HCT116 (cell line): Measurements from ENCODE around the gene BBX. TPM values are rescaled to one million over a fixed set of nuclear protein-coding genes. Genes with fewer than 3 reads are reported as not detected.

ENCODE experiments used
- ATAC-seq: fragments of 200-7000 bp; cut with Tn5 transposase; 2 replicates; pipeline ENCODE4 v1.9.1; 2020; ENCODE audit warnings: mild to moderate bottlenecking, moderate library complexity
- BruUV-seq: library from RNA; stranded (reverse); fragments of 400-500 nt; replicated peaks from 2 replicates; lab custom pipeline; 2021; lab: Mats Ljungman, UMichigan
- CTCF ChIA-PET: fragments of 300-600 bp; sonication (Branson Sonifier 250); formaldehyde crosslinking; loops from one replicate; lab custom pipeline; 2021; ENCODE audit warnings: antibody characterized with exemption; lab: Charles Lee
- POLR2A ChIA-PET: fragments of 300-600, 350-600 bp; sonication (Branson Sonifier 250); formaldehyde crosslinking; loops from one replicate; lab custom pipeline; 2021; ENCODE audit warnings: antibody characterized with exemption; lab: Charles Lee
- RAD21 ChIA-PET, 2 experiments: fragments of 300-600 bp; sonication (Branson Sonifier 250); formaldehyde crosslinking; loops; one replicate each; lab custom pipeline; 2023; ENCODE audit warnings: low total read pairs in 2 of 2; ENCODE audit not compliant: uncharacterized antibody in 2 of 2, unreplicated experiment in 2 of 2, low non-redundant PET in 1 of 2; lab: Charles Lee
- DNase-seq: peaks from one replicate; pipeline ENCODE4 v3.0.0-alpha.2; 2010; ENCODE audit warnings: low read depth, low spot score
- H2AFZ ChIP-seq: fragments of 200-600 bp; shearing (Covaris generic), sonication (generic); 2 replicates; pipeline ENCODE4 v1.6.1; 2017; ENCODE audit warnings: low read depth, mixed run types, mixed read lengths, antibody characterized with exemption, low read length; ENCODE audit not compliant: poor library complexity, severe bottlenecking
- H3K27ac ChIP-seq: 2 replicates; pipeline ENCODE4 v1.5.1; 2012; ENCODE audit warnings: low read depth, low read length
- H3K27me3 ChIP-seq: fragments of 200-600 bp; sonication (generic); 2 replicates; pipeline ENCODE4 v1.6.1; 2016; ENCODE audit warnings: mixed run types, low read length, mixed read lengths; ENCODE audit not compliant: insufficient read depth
- H3K36me3 ChIP-seq, 2 experiments: fragments of 200-500 bp in 1 of 2; fragments of 200-600 bp in 1 of 2; sonication (Bioruptor generic) in 1 of 2; sonication (generic) in 1 of 2; 2 replicates each; pipeline versions ENCODE4 v1.5.1 to v1.6.1; 2014 to 2016; ENCODE audit warnings: low read length in 2 of 2, inconsistent platforms in 1 of 2, mixed read lengths in 1 of 2, mixed run types in 1 of 2; ENCODE audit not compliant: insufficient read depth in 2 of 2, control insufficient read depth in 1 of 2
- H3K4me1 ChIP-seq, 2 experiments: fragments of 200-600 bp in 1 of 2; sonication (generic) in 1 of 2; 2 replicates each; pipeline versions ENCODE4 v1.5.1 to v1.6.1; 2012 to 2017; ENCODE audit warnings: low read length in 2 of 2, inconsistent platforms in 1 of 2, mild to moderate bottlenecking in 1 of 2, mixed read lengths in 1 of 2, mixed run types in 1 of 2, moderate library complexity in 1 of 2; ENCODE audit not compliant: insufficient read depth in 2 of 2, control insufficient read depth in 1 of 2
- H3K4me2 ChIP-seq: fragments of 200-600 bp; sonication (generic); 2 replicates; pipeline ENCODE4 v1.6.1; 2017; ENCODE audit warnings: mixed run types, low read length, mixed read lengths
- H3K4me3 ChIP-seq, 2 experiments: fragments of 200-600 bp in 1 of 2; sonication (generic) in 1 of 2; replicated peaks in 1 of 2; 2 replicates each; pipeline ENCODE4 v1.5.1; 2011 to 2016; ENCODE audit warnings: low read length in 2 of 2, control low read depth in 1 of 2, low read depth in 1 of 2, mild to moderate bottlenecking in 1 of 2, mixed read lengths in 1 of 2, mixed run types in 1 of 2
- H3K79me2 ChIP-seq: fragments of 200-600 bp; sonication (generic); 2 replicates; pipeline ENCODE4 v1.6.1; 2017; ENCODE audit warnings: mild to moderate bottlenecking, mixed run types, low read length, moderate library complexity, mixed read lengths; ENCODE audit not compliant: insufficient read depth
- H3K9ac ChIP-seq: fragments of 200-600 bp; sonication (generic); 2 replicates; pipeline ENCODE4 v1.6.1; 2016; ENCODE audit warnings: low read length, mixed read lengths
- H3K9me2 ChIP-seq: fragments of 200-600 bp; sonication (generic), shearing (Covaris generic); 2 replicates; pipeline ENCODE4 v1.6.1; 2017; ENCODE audit warnings: mixed run types, mild to moderate bottlenecking, moderate library complexity; ENCODE audit not compliant: insufficient read depth
- H3K9me3 ChIP-seq, 2 experiments: fragments of 200-500 bp in 1 of 2; fragments of 200-600 bp in 1 of 2; sonication (Bioruptor generic) in 1 of 2; sonication (generic) in 1 of 2; 2 replicates each; pipeline ENCODE4 v1.6.1; 2014 to 2017; ENCODE audit warnings: low read length in 2 of 2, mixed read lengths in 2 of 2, inconsistent platforms in 1 of 2, low read depth in 1 of 2, mild to moderate bottlenecking in 1 of 2, mixed run types in 1 of 2, moderate library complexity in 1 of 2; ENCODE audit not compliant: control insufficient read depth in 1 of 2, insufficient read depth in 1 of 2
- H4K20me1 ChIP-seq: fragments of 200-600 bp; sonication (generic), shearing (Covaris generic); 2 replicates; pipeline ENCODE4 v1.6.1; 2017; ENCODE audit warnings: mixed run types, mild to moderate bottlenecking, moderate library complexity; ENCODE audit not compliant: insufficient read depth
- CTCF ChIP-seq, 3 experiments: fragments of 200-600 bp in 1 of 3; sonication (generic) in 1 of 3; IDR thresholded peaks in 2 of 3; conservative IDR thresholded peaks in 1 of 3; 2 replicates each; pipeline ENCODE4 v1.5.1; 2012 to 2017; ENCODE audit warnings: low read depth in 2 of 3, low read length in 2 of 3, antibody characterized with exemption in 1 of 3, borderline replicate concordance in 1 of 3, control low read depth in 1 of 3, mild to moderate bottlenecking in 1 of 3, mixed read lengths in 1 of 3, mixed run types in 1 of 3, moderate library complexity in 1 of 3; ENCODE audit not compliant: insufficient read depth in 1 of 3
- EZH2phosphoT487 ChIP-seq: fragments of 200-600 bp; IDR thresholded peaks from 2 replicates; pipeline ENCODE4 v1.6.1; 2018; ENCODE audit warnings: antibody characterized with exemption, borderline replicate concordance
- FOSL1 ChIP-seq: IDR thresholded peaks from 2 replicates; pipeline ENCODE4 v1.6.1; 2012; ENCODE audit warnings: low read depth
- POLR2AphosphoS5 ChIP-seq: IDR thresholded peaks from 2 replicates; pipeline ENCODE4 v1.6.1; 2011; ENCODE audit warnings: mild to moderate bottlenecking, low read depth, low read length, moderate library complexity
- SIN3A ChIP-seq: IDR thresholded peaks from 2 replicates; pipeline ENCODE4 v1.6.1; 2012; ENCODE audit warnings: low read depth
- ZNF274 ChIP-seq: fragments of 200-500 bp; sonication (Bioruptor generic); IDR thresholded peaks from 2 replicates; pipeline ENCODE4 v1.6.1; 2014; ENCODE audit warnings: mild to moderate bottlenecking, low read depth, low read length, inconsistent platforms
- intact Hi-C: fragments of 100-400 bp; cut with micrococcal nuclease; formaldehyde crosslinking; loops from 2 replicates; pipeline ENCODE4 v1.10.0; 2022
- total RNA-seq: library from RNA; stranded (reverse); gene quantifications from one replicate; pipeline ENCODE4 v1.2.1, GENCODE V29; 2021; ENCODE audit not compliant: unreplicated experiment
- TF ChIP-seq, protein P1 (sequence below): IDR thresholded peaks from 2 replicates; pipeline ENCODE4 v1.6.1; 2012
- TF ChIP-seq, protein P2 (sequence below): IDR thresholded peaks from 2 replicates; pipeline ENCODE4 v1.6.1; 2012; ENCODE audit warnings: low read depth
- TF ChIP-seq, protein P3 (sequence below): IDR thresholded peaks from 2 replicates; pipeline ENCODE4 v1.6.1; 2012

The BBX gene
- total RNA-seq, 1 experiment from 2014 or later: 55.6 TPM

DNA sequence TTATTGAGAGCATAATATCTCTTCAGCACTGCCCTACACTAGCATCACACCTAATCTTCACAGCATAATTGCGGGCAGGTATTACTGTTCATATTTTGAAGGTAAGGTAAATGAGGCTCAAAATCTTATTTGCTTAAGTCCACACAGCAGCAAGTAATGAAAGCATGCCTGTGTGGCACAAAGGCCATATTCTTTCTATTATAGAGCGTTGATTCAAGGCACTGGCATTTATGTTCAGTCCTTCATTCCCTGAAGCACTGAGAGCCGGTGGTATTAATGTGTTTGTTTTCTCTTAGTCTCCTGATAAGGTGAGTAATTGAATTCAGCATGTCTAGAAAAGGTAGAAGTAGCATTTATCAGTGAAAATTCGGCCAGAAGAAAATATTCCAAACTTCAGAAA is 231.2 kb downstream of the BBX start:
- ChIA-PET CTCF (no interaction called here), RAD21 (no interaction called here), POLR2A (no interaction called here)
- no peaks in the 10 kb centered on the region for H3K9me3 ChIP-seq
- no peak overlapping the region for H3K4me2 ChIP-seq
- ATAC-seq (no peak), DNase-seq (no peak)
- H3K9me2 ChIP-seq: no peaks in the 10 kb centered on the region
- no peak for TF ChIP-seq ZNF274
- H3K79me2 ChIP-seq: no peaks in the 10 kb centered on the region
- intact Hi-C loops: no loop called here
- H3K4me3 ChIP-seq: no peak overlapping the region
- no TSS peak for BruUV-seq
- H3K27me3 ChIP-seq: no peaks in the 10 kb centered on the region
- H3K36me3 ChIP-seq: no peaks in the 10 kb centered on the region
- no peak overlapping the region for H2AFZ ChIP-seq
- no peak overlapping the region for H3K27ac ChIP-seq
- no peak overlapping the region for H3K9ac ChIP-seq
- H3K4me1 ChIP-seq: no peaks in the 10 kb centered on the region
- H4K20me1 ChIP-seq: no peaks in the 10 kb centered on the region

DNA sequence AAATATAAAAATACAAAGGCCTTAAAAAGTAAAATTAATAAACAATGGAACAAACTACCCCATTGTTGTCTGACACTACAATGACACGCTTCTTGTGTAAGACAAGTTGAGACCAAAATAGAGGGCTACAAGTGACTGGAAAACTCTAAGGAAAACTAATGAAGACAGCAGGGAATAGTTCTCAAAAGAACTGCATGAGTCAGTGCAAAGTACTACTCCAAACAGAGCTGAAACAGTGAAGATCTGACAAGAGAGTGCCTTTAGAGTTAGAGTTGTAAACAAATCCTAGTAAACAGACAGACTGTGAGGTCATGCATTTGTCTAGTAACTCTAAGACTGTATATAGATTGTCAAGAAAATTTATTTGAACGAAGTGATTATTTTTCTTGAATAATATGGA is 233.9 kb downstream of the BBX start:
- Histone ChIP-seq H3K4me2 (no peak overlapping the region), H4K20me1 (no peaks in the 10 kb centered on the region), H3K79me2 (no peaks in the 10 kb centered on the region), H3K4me1 (no peaks in the 10 kb centered on the region), H2AFZ (no peak overlapping the region), H3K36me3 (no peaks in the 10 kb centered on the region), H3K27me3 (no peaks in the 10 kb centered on the region), H3K9me3 (no peaks in the 10 kb centered on the region), H3K4me3 (no peak overlapping the region), H3K9ac (no peak overlapping the region), H3K9me2 (no peaks in the 10 kb centered on the region), H3K27ac (no peak overlapping the region)
- no TSS peak for BruUV-seq
- ATAC-seq: no peak
- RAD21 ChIA-PET: no interaction called here
- CTCF ChIA-PET: interaction anchor here (0.9 kb wide), 1 partner anchor 97 kb away, joined by 3 read pairs; no protein-coding TSS in a partner anchor
- no peak for DNase-seq
- TF ChIP-seq CTCF (IDR thresholded peaks at IDR 0.05 in 2 of 3, conservative IDR thresholded peaks at IDR 0.05 in 1 of 3; ENCODE audit: borderline replicate concordance in 1 of 3, insufficient read depth in 1 of 3, low read depth in 2 of 3, low read length in 2 of 3) (no peak), FOSL1 (no peak), ZNF274 (no peak), SIN3A (no peak), EZH2phosphoT487 (no peak), POLR2AphosphoS5 (no peak)
- TF ChIP-seq, protein P1, sequence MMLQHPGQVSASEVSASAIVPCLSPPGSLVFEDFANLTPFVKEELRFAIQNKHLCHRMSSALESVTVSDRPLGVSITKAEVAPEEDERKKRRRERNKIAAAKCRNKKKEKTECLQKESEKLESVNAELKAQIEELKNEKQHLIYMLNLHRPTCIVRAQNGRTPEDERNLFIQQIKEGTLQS: no peak
- TF ChIP-seq, protein P2, sequence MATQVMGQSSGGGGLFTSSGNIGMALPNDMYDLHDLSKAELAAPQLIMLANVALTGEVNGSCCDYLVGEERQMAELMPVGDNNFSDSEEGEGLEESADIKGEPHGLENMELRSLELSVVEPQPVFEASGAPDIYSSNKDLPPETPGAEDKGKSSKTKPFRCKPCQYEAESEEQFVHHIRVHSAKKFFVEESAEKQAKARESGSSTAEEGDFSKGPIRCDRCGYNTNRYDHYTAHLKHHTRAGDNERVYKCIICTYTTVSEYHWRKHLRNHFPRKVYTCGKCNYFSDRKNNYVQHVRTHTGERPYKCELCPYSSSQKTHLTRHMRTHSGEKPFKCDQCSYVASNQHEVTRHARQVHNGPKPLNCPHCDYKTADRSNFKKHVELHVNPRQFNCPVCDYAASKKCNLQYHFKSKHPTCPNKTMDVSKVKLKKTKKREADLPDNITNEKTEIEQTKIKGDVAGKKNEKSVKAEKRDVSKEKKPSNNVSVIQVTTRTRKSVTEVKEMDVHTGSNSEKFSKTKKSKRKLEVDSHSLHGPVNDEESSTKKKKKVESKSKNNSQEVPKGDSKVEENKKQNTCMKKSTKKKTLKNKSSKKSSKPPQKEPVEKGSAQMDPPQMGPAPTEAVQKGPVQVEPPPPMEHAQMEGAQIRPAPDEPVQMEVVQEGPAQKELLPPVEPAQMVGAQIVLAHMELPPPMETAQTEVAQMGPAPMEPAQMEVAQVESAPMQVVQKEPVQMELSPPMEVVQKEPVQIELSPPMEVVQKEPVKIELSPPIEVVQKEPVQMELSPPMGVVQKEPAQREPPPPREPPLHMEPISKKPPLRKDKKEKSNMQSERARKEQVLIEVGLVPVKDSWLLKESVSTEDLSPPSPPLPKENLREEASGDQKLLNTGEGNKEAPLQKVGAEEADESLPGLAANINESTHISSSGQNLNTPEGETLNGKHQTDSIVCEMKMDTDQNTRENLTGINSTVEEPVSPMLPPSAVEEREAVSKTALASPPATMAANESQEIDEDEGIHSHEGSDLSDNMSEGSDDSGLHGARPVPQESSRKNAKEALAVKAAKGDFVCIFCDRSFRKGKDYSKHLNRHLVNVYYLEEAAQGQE: no peak
- TF ChIP-seq, protein P3, sequence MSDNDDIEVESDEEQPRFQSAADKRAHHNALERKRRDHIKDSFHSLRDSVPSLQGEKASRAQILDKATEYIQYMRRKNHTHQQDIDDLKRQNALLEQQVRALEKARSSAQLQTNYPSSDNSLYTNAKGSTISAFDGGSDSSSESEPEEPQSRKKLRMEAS: no peak
- intact Hi-C loops: no loop called here
- POLR2A ChIA-PET: no interaction called here
